RWPE2 (cell line): Measurements from ENCODE around the gene VPS13A.
A peak's percentile ranks its signal among the peaks of the same experiment; 100 is the strongest.

ENCODE experiments used
- ATAC-seq: fragments of 200-7000 bp; cut with Tn5 transposase; 3 replicates; pipeline ENCODE4 v1.9.1; 2021; ENCODE audit warnings: low read depth
- DNase-seq: peaks from one replicate; pipeline ENCODE4 v3.0.0-alpha.2; 2020; ENCODE audit warnings: low spot score
- H3K27ac ChIP-seq: fragments of 450-650 bp; 2 replicates; pipeline ENCODE4 v1.5.1; 2017; ENCODE audit warnings: mild to moderate bottlenecking; ENCODE audit not compliant: poor library complexity, severe bottlenecking
- H3K27me3 ChIP-seq: fragments of 250-450 bp; sonication (Bioruptor Pico); 2 replicates; pipeline ENCODE4 v1.5.1; 2021; ENCODE audit warnings: mild to moderate bottlenecking, moderate library complexity; ENCODE audit not compliant: insufficient read depth, poor library complexity, severe bottlenecking
- H3K36me3 ChIP-seq: fragments of 250-450 bp; sonication (Bioruptor Pico); 2 replicates; pipeline ENCODE4 v1.5.1; 2020; ENCODE audit warnings: low read depth, mild to moderate bottlenecking, moderate library complexity
- H3K4me1 ChIP-seq: fragments of 250-450 bp; sonication (Bioruptor Pico); 2 replicates; pipeline ENCODE4 v1.5.1; 2021; ENCODE audit warnings: mild to moderate bottlenecking, moderate library complexity; ENCODE audit not compliant: insufficient read depth, poor library complexity, severe bottlenecking
- H3K4me3 ChIP-seq: fragments of 250-450 bp; sonication (Bioruptor Pico); 2 replicates; pipeline ENCODE4 v1.5.1; 2021; ENCODE audit warnings: mild to moderate bottlenecking, moderate library complexity; ENCODE audit not compliant: severe bottlenecking
- H3K9me3 ChIP-seq: fragments of 250-450 bp; sonication (Bioruptor Pico); 2 replicates; pipeline ENCODE4 v1.5.1; 2021; ENCODE audit warnings: mild to moderate bottlenecking, moderate library complexity; ENCODE audit not compliant: severe bottlenecking
- CTCF ChIP-seq: fragments of 450-650 bp; IDR thresholded peaks from one replicate; pipeline ENCODE4 v1.5.1; 2017; ENCODE audit warnings: mild to moderate bottlenecking, moderate library complexity; ENCODE audit not compliant: poor library complexity, severe bottlenecking

Gene VPS13A

GRCh38 chr9:77212801-77213200 lies 35.5 kb downstream of the VPS13A start:
- no peak overlapping the region for H3K4me3 ChIP-seq
- no peaks in the 10 kb centered on the region for H3K9me3 ChIP-seq
- DNase-seq (no peak), ATAC-seq (no peak)
- no peaks in the 10 kb centered on the region for H3K27me3 ChIP-seq
- no peak for TF ChIP-seq CTCF
- peaks cover 33% of the 10 kb centered on the region for H3K36me3 ChIP-seq
- peaks cover under 1% of the 10 kb centered on the region for H3K4me1 ChIP-seq
- H3K27ac ChIP-seq: no peak overlapping the region

GRCh38 chr9:77215874-77216273 lies 38.5 kb downstream of the VPS13A start:
- peaks cover 10% of the 10 kb centered on the region for H3K4me1 ChIP-seq
- no peak overlapping the region for H3K27ac ChIP-seq
- H3K36me3 ChIP-seq: peaks cover 38% of the 10 kb centered on the region
- no peak overlapping the region for H3K4me3 ChIP-seq
- H3K27me3 ChIP-seq: no peaks in the 10 kb centered on the region
- peak; percentile 41 for TF ChIP-seq CTCF
- DNase-seq: no peak
- H3K9me3 ChIP-seq: no peaks in the 10 kb centered on the region
- peak; percentile 40; the same call in 1 of the 3 replicates for ATAC-seq

- Histone ChIP-seq H3K36me3 (peaks cover 32% of the 10 kb centered on the region), H3K27ac (no peak overlapping the region), H3K4me1 (peaks cover 10% of the 10 kb centered on the region), H3K9me3 (no peaks in the 10 kb centered on the region), H3K27me3 (no peaks in the 10 kb centered on the region), H3K4me3 (no peak overlapping the region)
- ATAC-seq (peak; percentile 80), DNase-seq (no peak)
- TF ChIP-seq CTCF: no peak
Observed at GRCh38 chr9:77218612-77219011, 41.3 kb downstream of the VPS13A start.

GRCh38 chr9:77221431-77221830 lies 44.1 kb downstream of the VPS13A start:
- peaks cover 37% of the 10 kb centered on the region for H3K36me3 ChIP-seq
- H3K4me1 ChIP-seq: peaks cover 10% of the 10 kb centered on the region
- no peaks in the 10 kb centered on the region for H3K9me3 ChIP-seq
- no peaks in the 10 kb centered on the region for H3K27me3 ChIP-seq
- no peak overlapping the region for H3K4me3 ChIP-seq
- no peak for TF ChIP-seq CTCF
- no peak overlapping the region for H3K27ac ChIP-seq
- ATAC-seq: no peak
- no peak for DNase-seq

- Histone ChIP-seq H3K27me3 (no peaks in the 10 kb centered on the region), H3K4me3 (no peak overlapping the region), H3K9me3 (no peaks in the 10 kb centered on the region), H3K27ac (no peak overlapping the region), H3K4me1 (no peaks in the 10 kb centered on the region), H3K36me3 (peaks cover 56% of the 10 kb centered on the region)
- ATAC-seq (peak; percentile 38; the same call in 1 of the 3 replicates), DNase-seq (no peak)
- no peak for TF ChIP-seq CTCF
Observed at GRCh38 chr9:77224746-77225312, 47.5 kb downstream of the VPS13A start.
